Erythroblast (primary cell): Measurements from ENCODE around the gene SLC25A20.

Experiments
- GATA1 ChIP-seq: IDR thresholded peaks from 2 replicates; pipeline ENCODE4 v1.6.1; 2011; ENCODE audit warnings: low read depth, mild to moderate bottlenecking, control low read depth, low read length, moderate library complexity
- POLR2A ChIP-seq: IDR thresholded peaks from 2 replicates; pipeline ENCODE4 v1.6.1; 2011; ENCODE audit warnings: mild to moderate bottlenecking, low read length

GRCh38 chr3:48811524-48811923 is 87.2 kb downstream of the SLC25A20 start:
- TF ChIP-seq POLR2A, result no peak
- TF ChIP-seq GATA1, result no peak
